K562 (cell line): ENCODE data around the gene CERS6. TPM values are rescaled to one million over a fixed set of nuclear protein-coding genes. Genes with fewer than 3 reads are reported as not detected.

ENCODE experiments used
- ATF7 ChIP-seq: fragments of 450-650 bp; IDR thresholded peaks from 2 replicates; pipeline ENCODE4 v1.7.1; 2014; ENCODE audit warnings: mild to moderate bottlenecking, moderate library complexity
- CEBPG ChIP-seq, 3 experiments: fragments of 200-800 bp in 1 of 3; sonication (Bioruptor generic) in 1 of 3; sonication (generic) in 1 of 3; formaldehyde crosslinking in 1 of 3; IDR thresholded peaks in 2 of 3; conservative IDR thresholded peaks in 1 of 3; 2 replicates each; pipeline versions ENCODE4 v1.6.1 to v1.8.0; 2016 to 2022; ENCODE audit warnings: missing compliant biosample characterization in 2 of 3, missing genetic modification characterization in 2 of 3, mild to moderate bottlenecking in 1 of 3, missing genetic modification reagents in 1 of 3
- FOS ChIP-seq: IDR thresholded peaks from 3 replicates; pipeline ENCODE4 v1.6.1; 2011; ENCODE audit not compliant: insufficient read length; ENCODE audit errors: extremely low read depth
- LEF1 ChIP-seq: fragments of 450-650 bp; IDR thresholded peaks from 2 replicates; pipeline ENCODE4 v1.6.1; 2016; ENCODE audit warnings: mild to moderate bottlenecking
- MAFK ChIP-seq: IDR thresholded peaks from 2 replicates; pipeline ENCODE4 v1.6.1; 2011; ENCODE audit warnings: low read length, improper control_type of control experiment
- MCM7 ChIP-seq, 2 experiments: fragments of 450-650 bp; IDR thresholded peaks; 2 replicates each; pipeline ENCODE4 v1.6.1; 2016 to 2018
- MED1 ChIP-seq: sonication (generic); formaldehyde crosslinking; IDR thresholded peaks from 2 replicates; pipeline ENCODE4 v1.8.1; 2023; ENCODE audit warnings: missing genetic modification reagents, borderline replicate concordance
- POLR2G ChIP-seq: fragments of 200-400 bp; formaldehyde crosslinking; IDR thresholded peaks from 2 replicates; pipeline ENCODE4 v1.6.1; 2017; ENCODE audit warnings: low read depth, mild to moderate bottlenecking, antibody characterized with exemption, low read length, moderate library complexity
- RB1 ChIP-seq: fragments of 450-650 bp; IDR thresholded peaks from 2 replicates; pipeline ENCODE4 v1.6.1; 2017; ENCODE audit warnings: low read depth, mild to moderate bottlenecking
- RBM14 ChIP-seq: fragments of 200-400 bp; formaldehyde crosslinking; IDR thresholded peaks from 2 replicates; pipeline ENCODE4 v1.6.1; 2018; ENCODE audit warnings: low read depth, mild to moderate bottlenecking, low read length, moderate library complexity, borderline replicate concordance; ENCODE audit not compliant: insufficient read depth
- ZBTB7A ChIP-seq: IDR thresholded peaks from 2 replicates; pipeline ENCODE4 v1.6.1; 2011; ENCODE audit warnings: low read depth, mild to moderate bottlenecking, low read length, moderate library complexity, borderline replicate concordance; ENCODE audit not compliant: control insufficient read depth
- ZEB2 ChIP-seq: fragments of 450-650 bp; IDR thresholded peaks from 2 replicates; pipeline ENCODE4 v1.6.1; 2016
- ZNF384 ChIP-seq: IDR thresholded peaks from 2 replicates; pipeline ENCODE4 v1.6.1; 2012; ENCODE audit warnings: low read depth, low read length, improper control_type of control experiment
- ZNF445 ChIP-seq: fragments of 250-450 bp; sonication (Bioruptor Pico); IDR thresholded peaks from 2 replicates; pipeline ENCODE4 v1.4.0; 2020; ENCODE audit warnings: low read depth, mild to moderate bottlenecking, moderate library complexity
- polyA plus RNA-seq, 8 experiments: library from polyadenylated mRNA; depleted of rRNA in 4 of 8; stranded (reverse) in 5 of 8; unstranded in 3 of 8; fragments of >200 nt; fragmentation: Nextera tagmentation in 2 of 8; fragmentation: Illumina TruSeq in 1 of 8; extraction: Ambion mirVana in 2 of 8; extraction: Trizol in 1 of 8; gene quantifications; 2 replicates each; pipeline versions ENCODE4 v1.2.1 to v1.2.3, GENCODE V29; 2011 to 2014; ENCODE audit warnings: inconsistent platforms in 1 of 8, missing spikeins in 1 of 8
- total RNA-seq, 7 experiments: library from RNA; depleted of rRNA in 6 of 7; stranded (reverse); fragments of >200 nt in 6 of 7; fragmentation: Illumina TruSeq in 2 of 7; extraction: Trizol in 2 of 7; gene quantifications; 2 replicates each; pipeline versions ENCODE4 v1.2.1 to v1.2.3, GENCODE V29; 2011 to 2021; ENCODE audit warnings: low replicate concordance in 1 of 7
- TF ChIP-seq, protein P1 (sequence below): fragments of 250-450 bp; sonication (Bioruptor Pico); IDR thresholded peaks from 2 replicates; pipeline ENCODE4 v1.4.0; 2020; ENCODE audit warnings: borderline replicate concordance
- TF ChIP-seq, protein P2 (sequence below): fragments of 250-450 bp; sonication (Bioruptor Pico); IDR thresholded peaks from 2 replicates; pipeline ENCODE4 v1.4.0; 2020
- TF ChIP-seq, protein P3 (sequence below): fragments of 450-650 bp; IDR thresholded peaks from 2 replicates; pipeline ENCODE4 v1.6.1; 2016; ENCODE audit warnings: borderline replicate concordance

CERS6 gene
- total and polyA plus RNA-seq, 9 of the 15 experiments (the other 6 are each of a cell fraction or from before 2014, with no cell fraction given) = 1.6 to 13.6 (median 11.4) TPM

DNA sequence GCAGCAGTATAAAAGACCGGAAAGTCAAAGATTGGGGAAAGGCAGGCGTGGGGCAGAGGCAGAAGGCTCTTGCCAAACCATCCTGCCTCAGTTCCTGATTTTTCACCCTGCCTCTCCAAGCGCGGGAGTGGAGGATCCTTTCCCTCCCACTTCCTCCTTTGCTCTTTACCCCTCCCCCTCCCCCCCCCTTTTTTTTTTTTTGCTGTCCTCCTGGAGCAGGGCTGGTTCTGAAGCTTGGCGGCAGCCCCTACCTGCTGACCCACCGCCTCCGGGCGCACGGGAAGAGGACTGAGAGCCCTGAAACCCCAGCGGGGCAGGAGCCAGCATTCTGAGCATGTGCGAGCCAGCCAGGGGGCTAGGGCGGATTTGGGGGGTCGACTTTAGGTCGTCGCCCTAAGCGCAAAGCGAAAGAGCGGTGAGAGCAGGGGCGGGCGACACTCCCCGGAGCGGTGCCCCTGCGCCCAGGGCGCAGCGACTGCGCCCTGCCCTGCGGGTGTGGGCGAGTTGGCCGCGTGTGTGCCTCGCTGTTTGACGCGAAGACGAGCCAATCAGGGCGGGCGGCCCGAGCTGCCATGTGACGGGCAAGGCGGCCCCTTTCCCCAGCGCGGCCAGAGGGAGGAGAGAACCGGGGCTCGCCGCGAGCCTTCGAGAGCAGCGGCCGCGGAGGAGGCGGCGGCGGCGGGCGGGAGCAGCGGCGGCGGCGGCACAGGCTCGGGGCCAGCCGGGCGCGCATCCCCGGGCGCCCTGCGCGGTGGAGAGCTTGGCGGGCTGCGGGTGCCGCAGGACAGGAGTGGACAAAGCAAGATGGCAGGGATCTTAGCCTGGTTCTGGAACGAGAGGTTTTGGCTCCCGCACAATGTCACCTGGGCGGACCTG, at the start of gene CERS6 (continued):
- TF ChIP-seq, protein P1, sequence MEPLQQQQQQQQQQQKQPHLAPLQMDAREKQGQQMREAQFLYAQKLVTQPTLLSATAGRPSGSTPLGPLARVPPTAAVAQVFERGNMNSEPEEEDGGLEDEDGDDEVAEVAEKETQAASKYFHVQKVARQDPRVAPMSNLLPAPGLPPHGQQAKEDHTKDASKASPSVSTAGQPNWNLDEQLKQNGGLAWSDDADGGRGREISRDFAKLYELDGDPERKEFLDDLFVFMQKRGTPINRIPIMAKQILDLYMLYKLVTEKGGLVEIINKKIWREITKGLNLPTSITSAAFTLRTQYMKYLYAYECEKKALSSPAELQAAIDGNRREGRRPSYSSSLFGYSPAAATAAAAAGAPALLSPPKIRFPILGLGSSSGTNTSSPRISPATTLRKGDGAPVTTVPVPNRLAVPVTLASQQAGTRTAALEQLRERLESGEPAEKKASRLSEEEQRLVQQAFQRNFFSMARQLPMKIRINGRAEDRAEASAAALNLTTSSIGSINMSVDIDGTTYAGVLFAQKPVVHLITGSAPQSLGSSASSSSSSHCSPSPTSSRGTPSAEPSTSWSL = no peak
- TF ChIP-seq ZNF384 = no peak
- TF ChIP-seq MED1 (CRISPR knock-in tag) = no peak
- TF ChIP-seq, protein P2, sequence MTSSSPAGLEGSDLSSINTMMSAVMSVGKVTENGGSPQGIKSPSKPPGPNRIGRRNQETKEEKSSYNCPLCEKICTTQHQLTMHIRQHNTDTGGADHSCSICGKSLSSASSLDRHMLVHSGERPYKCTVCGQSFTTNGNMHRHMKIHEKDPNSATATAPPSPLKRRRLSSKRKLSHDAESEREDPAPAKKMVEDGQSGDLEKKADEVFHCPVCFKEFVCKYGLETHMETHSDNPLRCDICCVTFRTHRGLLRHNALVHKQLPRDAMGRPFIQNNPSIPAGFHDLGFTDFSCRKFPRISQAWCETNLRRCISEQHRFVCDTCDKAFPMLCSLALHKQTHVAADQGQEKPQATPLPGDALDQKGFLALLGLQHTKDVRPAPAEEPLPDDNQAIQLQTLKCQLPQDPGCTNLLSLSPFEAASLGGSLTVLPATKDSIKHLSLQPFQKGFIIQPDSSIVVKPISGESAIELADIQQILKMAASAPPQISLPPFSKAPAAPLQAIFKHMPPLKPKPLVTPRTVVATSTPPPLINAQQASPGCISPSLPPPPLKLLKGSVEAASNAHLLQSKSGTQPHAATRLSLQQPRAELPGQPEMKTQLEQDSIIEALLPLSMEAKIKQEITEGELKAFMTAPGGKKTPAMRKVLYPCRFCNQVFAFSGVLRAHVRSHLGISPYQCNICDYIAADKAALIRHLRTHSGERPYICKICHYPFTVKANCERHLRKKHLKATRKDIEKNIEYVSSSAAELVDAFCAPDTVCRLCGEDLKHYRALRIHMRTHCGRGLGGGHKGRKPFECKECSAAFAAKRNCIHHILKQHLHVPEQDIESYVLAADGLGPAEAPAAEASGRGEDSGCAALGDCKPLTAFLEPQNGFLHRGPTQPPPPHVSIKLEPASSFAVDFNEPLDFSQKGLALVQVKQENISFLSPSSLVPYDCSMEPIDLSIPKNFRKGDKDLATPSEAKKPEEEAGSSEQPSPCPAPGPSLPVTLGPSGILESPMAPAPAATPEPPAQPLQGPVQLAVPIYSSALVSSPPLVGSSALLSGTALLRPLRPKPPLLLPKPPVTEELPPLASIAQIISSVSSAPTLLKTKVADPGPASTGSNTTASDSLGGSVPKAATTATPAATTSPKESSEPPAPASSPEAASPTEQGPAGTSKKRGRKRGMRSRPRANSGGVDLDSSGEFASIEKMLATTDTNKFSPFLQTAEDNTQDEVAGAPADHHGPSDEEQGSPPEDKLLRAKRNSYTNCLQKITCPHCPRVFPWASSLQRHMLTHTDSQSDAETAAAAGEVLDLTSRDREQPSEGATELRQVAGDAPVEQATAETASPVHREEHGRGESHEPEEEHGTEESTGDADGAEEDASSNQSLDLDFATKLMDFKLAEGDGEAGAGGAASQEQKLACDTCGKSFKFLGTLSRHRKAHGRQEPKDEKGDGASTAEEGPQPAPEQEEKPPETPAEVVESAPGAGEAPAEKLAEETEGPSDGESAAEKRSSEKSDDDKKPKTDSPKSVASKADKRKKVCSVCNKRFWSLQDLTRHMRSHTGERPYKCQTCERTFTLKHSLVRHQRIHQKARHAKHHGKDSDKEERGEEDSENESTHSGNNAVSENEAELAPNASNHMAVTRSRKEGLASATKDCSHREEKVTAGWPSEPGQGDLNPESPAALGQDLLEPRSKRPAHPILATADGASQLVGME = no peak
- TF ChIP-seq POLR2G = peak; percentile 87
- no peak for TF ChIP-seq MAFK
- no peak for TF ChIP-seq RBM14
- TF ChIP-seq ATF7 = 0 out of 2 replicates have a peak, but pooled peaks have one; percentile 42
- peak; percentile 36 for TF ChIP-seq FOS
- TF ChIP-seq MCM7 (IDR thresholded peaks at IDR 0.05) = no peak
- TF ChIP-seq ZBTB7A = no peak
- TF ChIP-seq RB1 = peak; percentile 80
- TF ChIP-seq LEF1 = no peak
- peak; percentile 41; the same call in 1 of the 2 replicates for TF ChIP-seq CEBPG (CRISPR knock-in tag; IDR thresholded peaks at IDR 0.05)
- no peak for TF ChIP-seq CEBPG (tag; conservative IDR thresholded peaks at IDR 0.05 in 1 of 2, IDR thresholded peaks at IDR 0.05 in 1 of 2)
- no peak for TF ChIP-seq ZNF445 (CRISPR knock-in tag)
- TF ChIP-seq, protein P3, sequence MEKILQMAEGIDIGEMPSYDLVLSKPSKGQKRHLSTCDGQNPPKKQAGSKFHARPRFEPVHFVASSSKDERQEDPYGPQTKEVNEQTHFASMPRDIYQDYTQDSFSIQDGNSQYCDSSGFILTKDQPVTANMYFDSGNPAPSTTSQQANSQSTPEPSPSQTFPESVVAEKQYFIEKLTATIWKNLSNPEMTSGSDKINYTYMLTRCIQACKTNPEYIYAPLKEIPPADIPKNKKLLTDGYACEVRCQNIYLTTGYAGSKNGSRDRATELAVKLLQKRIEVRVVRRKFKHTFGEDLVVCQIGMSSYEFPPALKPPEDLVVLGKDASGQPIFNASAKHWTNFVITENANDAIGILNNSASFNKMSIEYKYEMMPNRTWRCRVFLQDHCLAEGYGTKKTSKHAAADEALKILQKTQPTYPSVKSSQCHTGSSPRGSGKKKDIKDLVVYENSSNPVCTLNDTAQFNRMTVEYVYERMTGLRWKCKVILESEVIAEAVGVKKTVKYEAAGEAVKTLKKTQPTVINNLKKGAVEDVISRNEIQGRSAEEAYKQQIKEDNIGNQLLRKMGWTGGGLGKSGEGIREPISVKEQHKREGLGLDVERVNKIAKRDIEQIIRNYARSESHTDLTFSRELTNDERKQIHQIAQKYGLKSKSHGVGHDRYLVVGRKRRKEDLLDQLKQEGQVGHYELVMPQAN = no peak
- TF ChIP-seq ZEB2 = no peak
